ENCODE data around the gene B4GALT7.

GRCh38 chr5:177553671-177554429, 46.1 kb upstream of the B4GALT7 start:
- TF ChIP-seq POLR2AphosphoS5 (IDR thresholded peaks at IDR 0.05; ENCODE audit: low read depth, low read length), result no peak
- TF ChIP-seq TAF1 (IDR thresholded peaks at IDR 0.05; ENCODE audit: borderline replicate concordance, insufficient read depth, low read length), result no peak
- TF ChIP-seq SIN3A (IDR thresholded peaks at IDR 0.05; ENCODE audit: borderline replicate concordance, insufficient read depth, low read length), result no peak
- no peak for TF ChIP-seq FOXP2 (optimal IDR thresholded peaks at IDR 0.05; ENCODE audit: borderline replicate concordance, extremely low read depth, extremely low read length, insufficient read depth)
- TF ChIP-seq REST (IDR thresholded peaks at IDR 0.05; ENCODE audit: insufficient read depth in 1 of 2, low read depth in 2 of 2, low read length in 2 of 2), result no peak
